ENCODE measurements around the gene MYOF. TPM values are rescaled to one million over a fixed set of nuclear protein-coding genes. Genes with fewer than 3 reads are reported as not detected.
A peak's percentile ranks its signal among the peaks of the same experiment; 100 is the strongest.

MYOF gene
- polyA plus RNA-seq (2013) = 105 and 106 TPM in 2 replicates

GRCh38 chr10:93482145-93482834 is at the start of gene MYOF:
MYOF (minus strand) TSS chr10:93482334; CDS start chr10:93482194, 140 bp downstream.
- Histone ChIP-seq H3K9ac (ENCODE audit: low read length) (peak within 1 kb of the TSS; percentile 77), H2AFZ (ENCODE audit: insufficient read depth, low read length, poor library complexity) (peak within 1 kb of the TSS; percentile 59), H3K9me3 (ENCODE audit: insufficient read depth, low read depth, low read length) (no peaks in the 10 kb centered on the region), H2BK5ac (ENCODE audit: low read depth, low read length, poor library complexity) (peak within 1 kb of the TSS; percentile 92), H3K14ac (ENCODE audit: low read length) (peak within 1 kb of the TSS; percentile 73), H3K23ac (ENCODE audit: low read length) (no peak within 1 kb of the TSS), H3K27me3 (ENCODE audit: insufficient read depth, low read length) (no peaks in the 10 kb centered on the region), H4K8ac (ENCODE audit: low read depth, low read length) (peak within 1 kb of the TSS; percentile 67), H4K91ac (ENCODE audit: low read depth, low read length) (peak within 1 kb of the TSS; percentile 59), H3K79me1 (ENCODE audit: low read length) (peaks cover 12% of the 10 kb centered on the region), H2BK12ac (ENCODE audit: low read length) (peak within 1 kb of the TSS; percentile 88), H3K4me3 (ENCODE audit: low read depth, low read length) (peak within 1 kb of the TSS; percentile 70), H3K4me2 (ENCODE audit: low read length) (peak within 1 kb of the TSS; percentile 90), H2BK120ac (ENCODE audit: insufficient read depth, low read length, poor library complexity) (peak within 1 kb of the TSS; percentile 75), H3K18ac (ENCODE audit: low read length) (peak within 1 kb of the TSS; percentile 84), H4K12ac (ENCODE audit: low read depth, low read length) (peak within 1 kb of the TSS; percentile 68), H3K4ac (ENCODE audit: low read depth, low read length) (peak within 1 kb of the TSS; percentile 96), H3K36me3 (ENCODE audit: control insufficient read depth in 1 of 2, insufficient read depth in 2 of 2, low read length in 2 of 2) (no peaks in the 10 kb centered on the region), H3K79me2 (ENCODE audit: control insufficient read depth, insufficient read depth, low read length, poor library complexity) (peaks cover 8% of the 10 kb centered on the region), H3K27ac (ENCODE audit: low read depth, low read length) (peak within 1 kb of the TSS; percentile 88), H2AK5ac (ENCODE audit: low read length) (no peak within 1 kb of the TSS), H3K4me1 (ENCODE audit: control insufficient read depth in 1 of 2, insufficient read depth in 2 of 2, low read length in 2 of 2) (no peaks in the 10 kb centered on the region)
- peak; percentile 93 to 97 for DNase-seq
- no CpG with 5 or more reads among the region's 27 CpGs for WGBS (ENCODE audit: extremely low coverage, insufficient coverage, insufficient read length)

- Histone ChIP-seq H4K12ac (ENCODE audit: low read depth, low read length) (no peak overlapping the region), H2BK12ac (ENCODE audit: low read length) (no peak overlapping the region), H3K18ac (ENCODE audit: low read length) (no peak overlapping the region), H3K23ac (ENCODE audit: low read length) (no peak overlapping the region), H2BK120ac (ENCODE audit: insufficient read depth, low read length, poor library complexity) (no peak overlapping the region), H3K4me2 (ENCODE audit: low read length) (no peak overlapping the region), H3K4me3 (ENCODE audit: low read depth, low read length) (no peak overlapping the region), H3K9ac (ENCODE audit: low read length) (peak overlapping the region; percentile 70), H3K79me2 (ENCODE audit: control insufficient read depth, insufficient read depth, low read length, poor library complexity) (no peaks in the 10 kb centered on the region), H3K14ac (ENCODE audit: low read length) (no peak overlapping the region), H2AFZ (ENCODE audit: insufficient read depth, low read length, poor library complexity) (no peak overlapping the region), H3K27ac (ENCODE audit: low read depth, low read length) (no peak overlapping the region), H3K4ac (ENCODE audit: low read depth, low read length) (no peak overlapping the region), H4K91ac (ENCODE audit: low read depth, low read length) (no peak overlapping the region), H3K27me3 (ENCODE audit: insufficient read depth, low read length) (no peaks in the 10 kb centered on the region), H2AK5ac (ENCODE audit: low read length) (no peak overlapping the region), H3K36me3 (ENCODE audit: control insufficient read depth in 1 of 2, insufficient read depth in 2 of 2, low read length in 2 of 2) (peaks cover 27 to 31% of the 10 kb centered on the region in 2 experiments), H3K79me1 (ENCODE audit: low read length) (no peaks in the 10 kb centered on the region), H2BK5ac (ENCODE audit: low read depth, low read length, poor library complexity) (no peak overlapping the region), H3K4me1 (ENCODE audit: control insufficient read depth in 1 of 2, insufficient read depth in 2 of 2, low read length in 2 of 2) (no peaks in the 10 kb centered on the region), H3K9me3 (ENCODE audit: insufficient read depth, low read depth, low read length) (peaks cover 8% of the 10 kb centered on the region), H4K8ac (ENCODE audit: low read depth, low read length) (no peak overlapping the region)
- no CpG with 5 or more reads among the region's 4 CpGs for WGBS (ENCODE audit: extremely low coverage, insufficient coverage, insufficient read length)
- peak; percentile 79 to 84 for DNase-seq
Observed at GRCh38 chr10:93518531-93518930, 36.4 kb upstream of the MYOF start.

GRCh38 chr10:93516006-93516380 is 33.9 kb upstream of the MYOF start:
- no peak overlapping the region for H2BK12ac ChIP-seq (ENCODE audit: low read length)
- H3K4ac ChIP-seq (ENCODE audit: low read depth, low read length) = no peak overlapping the region
- peaks cover 5% of the 10 kb centered on the region for H3K9me3 ChIP-seq (ENCODE audit: insufficient read depth, low read depth, low read length)
- peaks cover 20 to 30% of the 10 kb centered on the region in 2 experiments for H3K36me3 ChIP-seq (ENCODE audit: control insufficient read depth in 1 of 2, insufficient read depth in 2 of 2, low read length in 2 of 2)
- no peak overlapping the region for H3K4me3 ChIP-seq (ENCODE audit: low read depth, low read length)
- H3K79me1 ChIP-seq (ENCODE audit: low read length) = no peaks in the 10 kb centered on the region
- H3K18ac ChIP-seq (ENCODE audit: low read length) = no peak overlapping the region
- H3K4me1 ChIP-seq (ENCODE audit: control insufficient read depth in 1 of 2, insufficient read depth in 2 of 2, low read length in 2 of 2) = no peaks in the 10 kb centered on the region
- no peak overlapping the region for H4K12ac ChIP-seq (ENCODE audit: low read depth, low read length)
- no peak overlapping the region for H2BK120ac ChIP-seq (ENCODE audit: insufficient read depth, low read length, poor library complexity)
- no peaks in the 10 kb centered on the region for H3K27me3 ChIP-seq (ENCODE audit: insufficient read depth, low read length)
- no peaks in the 10 kb centered on the region for H3K79me2 ChIP-seq (ENCODE audit: control insufficient read depth, insufficient read depth, low read length, poor library complexity)
- no peak overlapping the region for H3K14ac ChIP-seq (ENCODE audit: low read length)
- DNase-seq = no peak
- no peak overlapping the region for H4K91ac ChIP-seq (ENCODE audit: low read depth, low read length)
- no peak overlapping the region for H3K23ac ChIP-seq (ENCODE audit: low read length)
- WGBS (ENCODE audit: extremely low coverage, insufficient coverage, insufficient read length) = no CpG with 5 or more reads among the region's 1 CpG
- no peak overlapping the region for H2AK5ac ChIP-seq (ENCODE audit: low read length)
- no peak overlapping the region for H3K27ac ChIP-seq (ENCODE audit: low read depth, low read length)
- H3K9ac ChIP-seq (ENCODE audit: low read length) = no peak overlapping the region
- H2AFZ ChIP-seq (ENCODE audit: insufficient read depth, low read length, poor library complexity) = no peak overlapping the region
- no peak overlapping the region for H3K4me2 ChIP-seq (ENCODE audit: low read length)
- no peak overlapping the region for H4K8ac ChIP-seq (ENCODE audit: low read depth, low read length)
- H2BK5ac ChIP-seq (ENCODE audit: low read depth, low read length, poor library complexity) = no peak overlapping the region

- H2BK12ac ChIP-seq (ENCODE audit: low read length) = no peak overlapping the region
- no peak overlapping the region for H2AFZ ChIP-seq (ENCODE audit: insufficient read depth, low read length, poor library complexity)
- no peak overlapping the region for H3K14ac ChIP-seq (ENCODE audit: low read length)
- no peaks in the 10 kb centered on the region for H3K27me3 ChIP-seq (ENCODE audit: insufficient read depth, low read length)
- WGBS (ENCODE audit: extremely low coverage, insufficient coverage, insufficient read length) = no CpG with 5 or more reads among the region's 8 CpGs
- H3K9me3 ChIP-seq (ENCODE audit: insufficient read depth, low read depth, low read length) = peaks cover 3% of the 10 kb centered on the region
- no peak overlapping the region for H2BK5ac ChIP-seq (ENCODE audit: low read depth, low read length, poor library complexity)
- no peak overlapping the region for H4K91ac ChIP-seq (ENCODE audit: low read depth, low read length)
- H3K4me2 ChIP-seq (ENCODE audit: low read length) = no peak overlapping the region
- H3K79me1 ChIP-seq (ENCODE audit: low read length) = no peaks in the 10 kb centered on the region
- H3K4me1 ChIP-seq (ENCODE audit: control insufficient read depth in 1 of 2, insufficient read depth in 2 of 2, low read length in 2 of 2) = no peaks in the 10 kb centered on the region
- no peak overlapping the region for H3K4me3 ChIP-seq (ENCODE audit: low read depth, low read length)
- no peaks in the 10 kb centered on the region for H3K79me2 ChIP-seq (ENCODE audit: control insufficient read depth, insufficient read depth, low read length, poor library complexity)
- H3K23ac ChIP-seq (ENCODE audit: low read length) = no peak overlapping the region
- H3K27ac ChIP-seq (ENCODE audit: low read depth, low read length) = no peak overlapping the region
- no peak overlapping the region for H2BK120ac ChIP-seq (ENCODE audit: insufficient read depth, low read length, poor library complexity)
- no peak overlapping the region for H4K8ac ChIP-seq (ENCODE audit: low read depth, low read length)
- no peak overlapping the region for H3K18ac ChIP-seq (ENCODE audit: low read length)
- no peak overlapping the region for H4K12ac ChIP-seq (ENCODE audit: low read depth, low read length)
- H3K9ac ChIP-seq (ENCODE audit: low read length) = no peak overlapping the region
- H3K36me3 ChIP-seq (ENCODE audit: control insufficient read depth in 1 of 2, insufficient read depth in 2 of 2, low read length in 2 of 2) = peaks cover 18 to 27% of the 10 kb centered on the region in 2 experiments
- H2AK5ac ChIP-seq (ENCODE audit: low read length) = no peak overlapping the region
- no peak overlapping the region for H3K4ac ChIP-seq (ENCODE audit: low read depth, low read length)
- DNase-seq = peak in 1 of 2 donors; percentile 4
Observed at GRCh38 chr10:93515071-93516005, 33.2 kb upstream of the MYOF start.

Data from trophoblast cell (in vitro differentiated cells and primary cell).